Fibroblast of lung (primary cell): ENCODE data around the gene WDR86. TPM values are rescaled to one million over a fixed set of nuclear protein-coding genes. Genes with fewer than 3 reads are reported as not detected.

Source experiments
- DNase-seq, 2 donors: peaks; one replicate each; pipeline versions ENCODE4 v3.0.0 to v3.0.0-alpha.2; 2010; ENCODE audit warnings: low read depth in 2 of 2
- H2AFZ ChIP-seq: 2 replicates; pipeline ENCODE4 v1.5.1; 2012; ENCODE audit warnings: low read length, control low read depth, inconsistent platforms
- H3K27ac ChIP-seq: 2 replicates; pipeline ENCODE4 v1.5.1; 2011; ENCODE audit warnings: low read length, control low read depth; ENCODE audit not compliant: insufficient read depth
- H3K27me3 ChIP-seq: 2 replicates; pipeline ENCODE4 v1.5.1; 2011; ENCODE audit warnings: mild to moderate bottlenecking, low read length; ENCODE audit not compliant: control insufficient read depth, insufficient read depth
- H3K36me3 ChIP-seq: 2 replicates; pipeline ENCODE4 v1.5.1; 2011; ENCODE audit warnings: low read length; ENCODE audit not compliant: control insufficient read depth, insufficient read depth
- H3K4me1 ChIP-seq: 2 replicates; pipeline ENCODE4 v1.5.1; 2011; ENCODE audit warnings: low read length; ENCODE audit not compliant: control insufficient read depth, insufficient read depth; ENCODE audit errors: extremely low read depth
- H3K4me2 ChIP-seq: 2 replicates; pipeline ENCODE4 v1.5.1; 2011; ENCODE audit warnings: low read length, control low read depth; ENCODE audit not compliant: insufficient read depth; ENCODE audit errors: extremely low read depth
- H3K4me3 ChIP-seq, 4 experiments: fragments of 200-600 bp in 1 of 4; sonication (generic) in 1 of 4; replicated peaks in 1 of 4; 2 replicates each; pipeline ENCODE4 v1.5.1; 2011 to 2016; ENCODE audit warnings: low read length in 4 of 4, low read depth in 3 of 4, mild to moderate bottlenecking in 3 of 4, control low read depth in 2 of 4, inconsistent platforms in 1 of 4, mixed read lengths in 1 of 4; ENCODE audit not compliant: insufficient read depth in 1 of 4; ENCODE audit errors: control extremely low read depth in 1 of 4
- H3K79me2 ChIP-seq: 2 replicates; pipeline ENCODE4 v1.5.1; 2012; ENCODE audit warnings: mild to moderate bottlenecking, low read length, inconsistent platforms; ENCODE audit not compliant: control insufficient read depth, insufficient read depth
- H3K9ac ChIP-seq: 2 replicates; pipeline ENCODE4 v1.5.1; 2011; ENCODE audit warnings: mild to moderate bottlenecking, low read length, control low read depth; ENCODE audit not compliant: insufficient read depth
- H3K9me3 ChIP-seq: 2 replicates; pipeline ENCODE4 v1.5.1; 2012; ENCODE audit warnings: low read depth, low read length; ENCODE audit not compliant: control insufficient read depth, insufficient read depth
- H4K20me1 ChIP-seq: 2 replicates; pipeline ENCODE4 v1.5.1; 2011; ENCODE audit warnings: low read length; ENCODE audit not compliant: control insufficient read depth, insufficient read depth; ENCODE audit errors: extremely low read depth
- CTCF ChIP-seq, 2 donors: IDR thresholded peaks in 1 of 2; conservative IDR thresholded peaks in 1 of 2; 1 replicate in 1 of 2; 2 replicates in 1 of 2; pipeline ENCODE4 v1.5.1; 2011 to 2012; ENCODE audit warnings: low read length in 2 of 2, control low read depth in 1 of 2, inconsistent platforms in 1 of 2, low read depth in 1 of 2, mild to moderate bottlenecking in 1 of 2
- EZH2 ChIP-seq: IDR thresholded peaks from 2 replicates; pipeline ENCODE4 v1.5.1; 2012; ENCODE audit warnings: low read length, control low read depth, mild to moderate bottlenecking; ENCODE audit errors: missing control alignments
- polyA plus RNA-seq, 2 donors: library from polyadenylated mRNA; depleted of rRNA in 1 of 2; stranded (reverse) in 1 of 2; unstranded in 1 of 2; fragments of >200 nt; gene quantifications; 2 replicates each; pipeline ENCODE4 v1.2.1, GENCODE V29; 2011 to 2012; ENCODE audit warnings: missing spikeins in 1 of 2
- total RNA-seq: library from RNA; depleted of rRNA; stranded (reverse); fragments of >200 nt; gene quantifications from 2 replicates; pipeline ENCODE4 v1.2.1, GENCODE V29; 2014

WDR86 gene
- total and polyA plus RNA-seq, 2 donors (not counting 1 experiment from before 2014, with no cell fraction given): 0.33 TPM; not detected in 1

GRCh38 chr7:151345576-151346469, 64.0 kb downstream of the WDR86 start:
- Histone ChIP-seq H3K4me3 (no peak overlapping the region), H2AFZ (no peak overlapping the region), H3K27ac (no peak overlapping the region), H3K36me3 (peaks cover 6% of the 10 kb centered on the region), H3K27me3 (no peaks in the 10 kb centered on the region), H3K9me3 (no peaks in the 10 kb centered on the region), H4K20me1 (no peaks in the 10 kb centered on the region), H3K9ac (no peak overlapping the region), H3K4me1 (no peaks in the 10 kb centered on the region), H3K79me2 (peaks cover 14% of the 10 kb centered on the region), H3K4me2 (no peak overlapping the region)
- no peak for DNase-seq
- TF ChIP-seq CTCF (conservative IDR thresholded peaks at IDR 0.05 in 1 of 2, IDR thresholded peaks at IDR 0.05 in 1 of 2; ENCODE audit: low read depth in 1 of 2, low read length in 2 of 2): no peak
- no peak for TF ChIP-seq EZH2

- DNase-seq: no peak
- Histone ChIP-seq H3K79me2 (peaks cover 14% of the 10 kb centered on the region), H3K9me3 (no peaks in the 10 kb centered on the region), H3K4me1 (no peaks in the 10 kb centered on the region), H3K4me2 (peak overlapping the region; percentile 56), H3K36me3 (peaks cover 2% of the 10 kb centered on the region), H3K4me3 (no peak overlapping the region), H3K9ac (no peak overlapping the region), H2AFZ (no peak overlapping the region), H4K20me1 (no peaks in the 10 kb centered on the region), H3K27ac (no peak overlapping the region), H3K27me3 (no peaks in the 10 kb centered on the region)
- TF ChIP-seq EZH2 (no peak), CTCF (conservative IDR thresholded peaks at IDR 0.05 in 1 of 2, IDR thresholded peaks at IDR 0.05 in 1 of 2; ENCODE audit: low read depth in 1 of 2, low read length in 2 of 2) (no peak)
Observed at GRCh38 chr7:151343516-151343915, 66.3 kb downstream of the WDR86 start.

- no peak for DNase-seq
Observed at GRCh38 chr7:151342811-151343210, 67.0 kb downstream of the WDR86 start.

More at GRCh38 chr7:151342811-151343210, 67.0 kb downstream of the WDR86 start:
- TF ChIP-seq EZH2 (no peak), CTCF (conservative IDR thresholded peaks at IDR 0.05 in 1 of 2, IDR thresholded peaks at IDR 0.05 in 1 of 2; ENCODE audit: low read depth in 1 of 2, low read length in 2 of 2) (no peak)
- peaks cover 14% of the 10 kb centered on the region for H3K79me2 ChIP-seq
- H3K4me1 ChIP-seq: no peaks in the 10 kb centered on the region
- no peak overlapping the region for H3K9ac ChIP-seq
- no peaks in the 10 kb centered on the region for H3K27me3 ChIP-seq
- H3K27ac ChIP-seq: peak overlapping the region; percentile 65
- H3K4me2 ChIP-seq: peak overlapping the region; percentile 99
- H2AFZ ChIP-seq: no peak overlapping the region
- no peaks in the 10 kb centered on the region for H3K9me3 ChIP-seq
- no peaks in the 10 kb centered on the region for H4K20me1 ChIP-seq
- peak overlapping the region; percentile 65 to 99 (median 84) for H3K4me3 ChIP-seq
- peaks cover 2% of the 10 kb centered on the region for H3K36me3 ChIP-seq
